Mucosa of stomach (tissue), 1 donor: ENCODE data around the gene TUBA3E.
"Not testable (repeated sequence)": the region's sequence is repeated elsewhere in the genome, so short reads cannot be mapped to it uniquely, and the experiment has no call there.

ENCODE experiments used
- H3K27me3 ChIP-seq: one replicate; pipeline ENCODE4 v1.7.0; 2013; ENCODE audit warnings: mild to moderate bottlenecking, low read length; ENCODE audit not compliant: control insufficient read depth, insufficient read depth
- H3K36me3 ChIP-seq: one replicate; pipeline ENCODE4 v1.7.0; 2013; ENCODE audit warnings: low read length; ENCODE audit not compliant: control insufficient read depth, insufficient read depth
- H3K4me1 ChIP-seq: one replicate; pipeline ENCODE4 v1.7.0; 2013; ENCODE audit warnings: mild to moderate bottlenecking, low read length; ENCODE audit not compliant: control insufficient read depth, insufficient read depth
- H3K4me3 ChIP-seq: one replicate; pipeline ENCODE4 v1.7.0; 2013; ENCODE audit warnings: low read length
- H3K9ac ChIP-seq: one replicate; pipeline ENCODE4 v1.7.0; 2013; ENCODE audit warnings: mild to moderate bottlenecking, low read length, moderate library complexity
- H3K9me3 ChIP-seq: one replicate; pipeline ENCODE4 v1.7.0; 2013; ENCODE audit warnings: mild to moderate bottlenecking, low read length, moderate library complexity; ENCODE audit not compliant: control insufficient read depth
- donor health status: Pancreatic carcinoma.

Gene TUBA3E

DNA sequence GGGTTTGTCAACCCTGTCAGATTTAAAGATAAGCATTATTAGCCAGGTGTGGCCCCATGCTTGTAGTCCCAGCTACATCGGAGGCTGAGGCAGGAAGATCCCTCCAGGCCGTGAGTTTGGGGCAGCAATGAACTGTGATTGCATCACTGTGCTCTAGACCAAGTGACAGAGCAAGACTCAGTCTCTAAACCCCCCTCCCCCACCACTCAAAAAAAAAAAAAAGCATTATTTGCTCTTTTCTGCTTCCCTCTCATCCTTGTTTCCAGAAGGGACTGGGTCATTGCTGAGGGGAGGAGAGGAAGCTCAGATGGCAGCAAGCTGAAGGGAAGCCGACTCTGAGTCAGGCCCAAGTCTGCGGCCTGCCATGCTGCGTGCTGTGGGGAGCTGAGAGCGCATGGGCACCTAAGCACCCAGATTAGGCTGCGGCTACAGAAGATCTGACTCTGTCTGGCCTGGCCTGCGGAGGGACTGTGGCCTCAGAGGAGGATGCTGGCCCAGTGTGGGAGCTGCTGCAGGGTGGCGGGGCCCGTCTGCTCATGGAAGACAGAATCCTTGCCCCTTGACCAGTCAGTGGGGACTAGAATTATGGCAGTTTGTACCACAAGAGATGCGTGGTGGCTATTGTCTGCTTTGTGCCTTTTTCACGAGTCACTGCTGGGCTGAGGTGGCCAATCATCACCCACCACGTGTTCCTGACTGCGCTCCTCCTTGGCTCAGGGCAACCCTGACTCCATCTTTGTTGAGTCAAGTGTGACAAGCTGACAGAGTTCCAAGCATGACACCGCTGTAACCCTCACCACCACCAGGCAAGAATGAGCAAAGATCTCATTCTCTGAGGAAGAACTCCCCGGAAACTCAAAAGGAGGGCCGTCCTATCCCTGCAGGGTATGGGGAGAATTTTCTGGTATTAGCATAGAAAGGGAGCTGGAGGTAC lies 10.1 kb downstream of the TUBA3E start:
- not testable (repeated sequence) for H3K27me3 ChIP-seq, H3K36me3 ChIP-seq, H3K9ac ChIP-seq, H3K4me3 ChIP-seq, H3K9me3 ChIP-seq
- peaks cover 12% of the 10 kb centered on the region for H3K4me1 ChIP-seq

DNA sequence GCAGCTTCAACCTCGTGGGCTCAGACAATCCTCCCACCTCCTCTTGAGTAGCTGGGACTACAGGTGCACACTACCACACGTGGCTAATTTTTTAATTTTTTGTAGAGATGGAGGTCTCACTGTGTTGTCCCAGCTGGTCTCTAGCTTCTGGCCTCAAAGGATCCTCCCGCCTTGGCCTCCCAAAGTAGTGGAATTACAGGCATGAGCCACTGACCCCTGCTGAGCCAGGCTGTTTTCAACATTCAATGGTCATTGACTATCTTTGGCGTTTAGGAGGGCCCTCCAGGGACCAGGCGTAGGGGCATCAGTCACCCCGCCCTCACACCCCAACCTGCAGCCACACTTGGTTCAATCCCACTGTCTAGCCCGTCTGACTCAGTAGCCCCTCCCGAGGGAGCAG lies 11.0 kb downstream of the TUBA3E start:
- H3K36me3 ChIP-seq, result no peaks in the 10 kb centered on the region

DNA sequence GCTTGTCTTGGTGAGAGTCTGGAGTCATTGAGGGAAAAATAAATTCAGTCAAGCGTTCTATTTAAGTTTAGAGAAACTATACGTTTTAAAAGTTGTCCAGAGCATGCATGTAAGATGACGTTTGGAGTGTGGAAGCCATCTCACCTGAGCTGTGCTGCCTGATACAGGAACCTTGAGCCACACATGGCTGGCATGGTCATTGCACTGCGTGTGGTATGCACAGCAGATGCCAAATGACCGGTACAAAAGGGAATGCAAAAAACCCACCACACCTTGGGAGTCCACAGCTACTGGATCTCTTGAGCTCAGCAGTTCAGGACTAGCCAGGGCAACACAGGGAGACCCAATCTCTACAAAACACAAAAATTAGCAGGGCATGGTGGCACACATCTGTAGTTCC lies 11.8 kb downstream of the TUBA3E start:
- no peak overlapping the region for H3K9ac ChIP-seq
- no peaks in the 10 kb centered on the region for H3K9me3 ChIP-seq
- H3K27me3 ChIP-seq, result no peaks in the 10 kb centered on the region
- H3K4me3 ChIP-seq, result no peak overlapping the region
- no peaks in the 10 kb centered on the region for H3K36me3 ChIP-seq
- H3K4me1 ChIP-seq, result peaks cover 12% of the 10 kb centered on the region

More for the DNA sequence above, 11.0 kb downstream of the TUBA3E start:
- Histone ChIP-seq H3K4me3 (no peak overlapping the region), H3K9me3 (no peaks in the 10 kb centered on the region), H3K9ac (no peak overlapping the region), H3K27me3 (no peaks in the 10 kb centered on the region), H3K4me1 (peaks cover 12% of the 10 kb centered on the region)

DNA sequence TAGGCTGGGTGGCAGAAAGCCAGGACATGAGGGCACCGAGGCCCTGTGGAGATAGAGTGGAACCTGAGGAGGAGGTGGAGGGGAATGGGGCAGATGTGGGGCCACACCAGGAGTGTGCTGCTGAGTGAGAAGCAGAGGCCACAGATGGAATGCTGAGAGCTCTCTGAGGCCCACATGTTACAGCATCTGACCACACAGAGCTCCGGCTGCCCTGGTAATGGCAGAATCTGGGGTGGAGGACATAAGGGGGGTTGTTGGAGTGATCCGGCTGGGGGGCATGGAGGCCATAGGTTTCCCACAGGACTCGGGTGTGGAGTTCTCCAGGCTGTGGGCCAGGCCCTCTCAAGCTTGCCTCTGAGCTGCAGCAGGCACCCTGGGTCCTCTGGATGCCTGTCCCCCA lies 12.3 kb downstream of the TUBA3E start:
- Histone ChIP-seq H3K4me1 (peaks cover 12% of the 10 kb centered on the region), H3K9me3 (no peaks in the 10 kb centered on the region), H3K4me3 (no peak overlapping the region), H3K36me3 (no peaks in the 10 kb centered on the region), H3K27me3 (no peaks in the 10 kb centered on the region), H3K9ac (no peak overlapping the region)

DNA sequence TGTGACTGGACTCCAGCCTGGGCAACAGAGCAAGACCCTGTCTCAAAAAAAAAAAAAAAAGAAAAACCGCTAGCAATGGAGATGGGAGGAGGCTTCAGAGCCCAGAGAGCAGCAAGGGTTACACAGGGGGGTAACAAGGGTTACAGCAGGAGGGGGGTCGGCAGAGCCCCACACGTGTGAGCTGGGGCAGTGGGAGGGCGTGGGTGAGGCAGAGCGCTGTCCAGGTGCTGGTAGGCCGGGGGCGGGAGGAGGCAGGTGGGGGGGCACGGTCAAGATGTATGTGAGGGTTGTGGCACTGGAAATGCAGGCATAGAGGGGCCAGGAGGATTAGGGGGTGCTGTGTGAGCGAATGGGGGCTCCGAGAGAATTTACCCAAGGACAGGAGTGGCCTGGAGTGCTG lies 12.8 kb downstream of the TUBA3E start:
- Histone ChIP-seq H3K9ac (no peak overlapping the region), H3K4me3 (no peak overlapping the region), H3K9me3 (no peaks in the 10 kb centered on the region), H3K4me1 (peaks cover 15% of the 10 kb centered on the region), H3K36me3 (no peaks in the 10 kb centered on the region), H3K27me3 (no peaks in the 10 kb centered on the region)

DNA sequence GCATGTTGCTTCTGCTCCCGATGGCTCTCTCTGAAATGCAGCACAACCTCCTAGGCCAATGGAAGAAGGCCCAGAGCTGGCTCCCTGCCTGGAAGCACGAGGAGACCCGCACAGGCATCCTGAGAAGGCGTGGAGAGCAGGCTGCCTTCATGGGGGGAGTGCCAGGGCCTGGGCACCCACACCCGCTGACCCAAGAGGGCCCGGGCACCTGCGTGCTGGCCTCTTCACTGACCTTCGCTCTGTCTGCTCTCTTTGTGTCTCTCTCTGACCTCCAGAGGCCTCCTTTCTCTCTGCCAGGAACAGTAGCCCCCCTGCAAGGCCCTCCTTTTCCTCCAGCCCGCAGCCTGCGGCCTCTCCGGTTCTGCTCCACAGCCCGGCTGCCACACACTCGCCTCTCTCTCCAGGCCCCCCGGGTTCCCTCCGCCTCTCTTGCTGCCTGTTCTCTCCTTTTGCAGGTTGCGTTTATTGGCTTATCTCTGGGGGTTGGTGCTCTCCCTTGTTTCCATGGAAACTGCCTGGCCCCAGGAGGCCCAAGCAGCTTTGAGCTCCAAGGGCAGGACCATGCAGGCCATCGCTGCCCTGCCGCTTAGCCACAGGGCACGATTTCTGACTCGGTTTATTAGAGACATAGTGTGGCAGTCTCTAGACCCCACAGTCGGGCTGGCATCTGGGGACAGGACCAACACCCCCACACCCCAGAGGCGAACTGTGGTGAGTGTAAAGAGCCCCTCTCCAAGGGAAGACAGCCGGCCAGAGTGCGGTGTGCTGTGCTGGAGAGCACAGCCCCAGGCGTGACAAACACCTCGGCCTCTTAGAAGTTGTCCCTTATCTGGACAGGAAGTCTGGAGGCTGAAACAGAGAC lies 14.5 kb downstream of the TUBA3E start:
- peak overlapping the region; percentile 18 for H3K9ac ChIP-seq
- no peaks in the 10 kb centered on the region for H3K27me3 ChIP-seq
- H3K36me3 ChIP-seq, result no peaks in the 10 kb centered on the region
- H3K4me3 ChIP-seq, result no peak overlapping the region
- H3K9me3 ChIP-seq, result no peaks in the 10 kb centered on the region
- H3K4me1 ChIP-seq, result peaks cover 18% of the 10 kb centered on the region

DNA sequence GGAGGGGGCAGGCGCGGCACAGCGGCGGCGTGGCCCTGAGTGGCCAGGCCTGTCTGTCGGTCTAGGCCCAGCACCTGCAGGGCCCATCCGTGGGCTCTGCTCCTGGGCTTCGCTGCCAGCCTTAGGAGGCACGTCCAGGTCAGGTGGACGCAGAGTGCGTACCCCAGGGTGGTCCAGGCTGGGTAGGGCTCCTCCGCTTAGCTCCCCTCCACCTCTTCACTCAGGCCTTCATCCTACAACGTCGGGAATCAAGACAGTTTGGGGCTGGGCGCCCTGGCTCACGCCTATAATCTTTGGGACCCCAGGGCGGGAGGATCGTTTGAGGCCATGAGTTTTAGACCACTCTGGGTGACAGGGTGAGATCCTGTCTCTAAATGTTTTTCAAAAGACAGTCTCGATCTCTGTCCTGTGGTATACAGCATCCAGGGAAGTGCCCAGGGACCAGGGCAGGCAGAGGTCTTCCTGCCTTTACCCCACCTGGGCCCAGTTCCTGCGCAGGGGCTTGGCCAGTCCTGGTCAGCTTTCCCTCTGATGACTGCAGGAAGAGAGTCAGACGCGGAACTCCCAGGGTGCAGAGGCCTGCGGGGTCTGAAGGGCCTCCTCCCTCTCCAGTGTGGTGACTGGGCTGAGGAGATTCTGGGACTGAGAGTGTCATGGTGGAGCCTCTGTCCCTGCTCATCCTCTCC lies 15.3 kb downstream of the TUBA3E start:
- Histone ChIP-seq H3K9ac (peak overlapping the region; percentile 18), H3K4me1 (peaks cover 18% of the 10 kb centered on the region)
- not testable (repeated sequence) for H3K36me3 ChIP-seq, H3K27me3 ChIP-seq, H3K9me3 ChIP-seq, H3K4me3 ChIP-seq

DNA sequence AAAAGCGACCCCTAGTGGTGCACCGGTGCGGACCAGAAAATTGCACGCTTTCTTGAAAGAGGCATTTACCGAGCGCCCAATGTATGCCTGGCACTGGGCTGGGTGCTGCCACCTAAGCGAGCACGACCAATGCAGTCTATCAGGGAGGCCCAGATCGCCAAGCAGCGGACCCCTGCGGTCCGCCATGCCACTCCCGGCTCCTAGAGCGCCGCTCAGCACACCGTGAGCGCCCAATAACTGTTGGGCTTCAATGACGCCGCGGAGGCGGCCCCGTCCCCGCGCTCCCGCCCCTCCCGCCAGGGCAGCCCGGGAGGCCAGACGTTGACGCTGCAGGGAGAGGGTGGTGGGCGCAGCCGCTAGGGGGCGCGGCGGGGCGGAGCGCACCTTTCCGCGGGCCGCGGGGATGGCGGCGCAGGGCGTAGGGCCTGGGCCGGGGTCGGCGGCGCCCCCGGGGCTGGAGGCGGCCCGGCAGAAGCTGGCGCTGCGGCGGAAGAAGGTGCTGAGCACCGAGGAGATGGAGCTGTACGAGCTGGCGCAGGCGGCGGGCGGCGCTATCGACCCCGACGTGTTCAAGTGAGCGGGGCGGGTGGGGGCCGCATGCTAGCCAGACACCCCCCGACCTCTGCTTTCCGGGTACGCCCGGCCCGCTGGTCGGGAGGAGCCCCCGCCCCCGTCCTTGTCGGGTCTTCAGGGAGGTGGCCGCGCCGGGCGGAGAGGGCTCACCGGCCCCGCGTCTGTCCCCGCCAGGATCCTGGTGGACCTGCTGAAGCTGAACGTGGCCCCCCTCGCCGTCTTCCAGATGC lies 16.2 kb downstream of the TUBA3E start, which contains the start of gene MZT2B:
TSS of gene MZT2B (plus strand) at position 383 of the 803 bp plus-strand sequence. CDS start at position 404, 21 bp downstream.
- Histone ChIP-seq H3K4me1 (peaks cover 18% of the 10 kb centered on the region), H3K9ac (peak within 1 kb of the TSS; percentile 65), H3K4me3 (peak within 1 kb of the TSS; percentile 71)
- H3K27me3 ChIP-seq, H3K36me3 ChIP-seq, H3K9me3 ChIP-seq: not testable (repeated sequence)

DNA sequence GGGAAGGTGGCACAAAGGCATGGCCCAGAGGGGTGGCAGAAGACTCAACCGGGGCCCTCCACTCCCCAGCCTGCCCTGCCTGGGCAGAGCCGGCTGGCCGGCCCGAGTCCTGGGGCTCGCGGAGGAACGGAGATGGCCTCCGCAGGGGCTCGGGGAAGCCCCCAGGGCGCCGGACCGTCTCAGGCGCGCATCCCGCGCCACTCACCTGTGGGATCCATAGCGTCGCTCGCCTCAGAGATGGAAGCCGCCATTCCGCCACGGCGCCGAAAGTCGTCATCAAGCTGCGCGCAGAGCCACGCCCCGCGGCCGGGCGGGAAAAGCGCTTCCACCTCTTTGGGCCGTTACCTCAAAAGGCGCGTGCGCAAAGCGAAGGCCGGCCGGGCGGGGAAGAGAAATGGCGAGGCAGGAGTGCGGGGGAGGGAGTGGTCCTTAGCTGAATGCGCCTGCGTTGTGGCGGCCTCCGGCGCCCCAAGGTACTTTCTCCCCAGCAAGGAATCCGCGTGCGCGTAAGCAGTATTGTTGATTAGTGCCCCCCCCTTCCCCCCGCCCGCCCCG lies 16.8 kb downstream of the TUBA3E start, which contains the start of gene SMPD4:
TSS of gene SMPD4 (minus strand) at position 278 of the 555 bp plus-strand sequence. CDS start 5,010 bp downstream, outside the sequence.
- Histone ChIP-seq H3K27me3 (no peaks in the 10 kb centered on the region), H3K4me3 (peak within 1 kb of the TSS; percentile 71), H3K4me1 (peaks cover 18% of the 10 kb centered on the region), H3K9me3 (no peaks in the 10 kb centered on the region), H3K36me3 (no peaks in the 10 kb centered on the region), H3K9ac (peak within 1 kb of the TSS; percentile 65)

DNA sequence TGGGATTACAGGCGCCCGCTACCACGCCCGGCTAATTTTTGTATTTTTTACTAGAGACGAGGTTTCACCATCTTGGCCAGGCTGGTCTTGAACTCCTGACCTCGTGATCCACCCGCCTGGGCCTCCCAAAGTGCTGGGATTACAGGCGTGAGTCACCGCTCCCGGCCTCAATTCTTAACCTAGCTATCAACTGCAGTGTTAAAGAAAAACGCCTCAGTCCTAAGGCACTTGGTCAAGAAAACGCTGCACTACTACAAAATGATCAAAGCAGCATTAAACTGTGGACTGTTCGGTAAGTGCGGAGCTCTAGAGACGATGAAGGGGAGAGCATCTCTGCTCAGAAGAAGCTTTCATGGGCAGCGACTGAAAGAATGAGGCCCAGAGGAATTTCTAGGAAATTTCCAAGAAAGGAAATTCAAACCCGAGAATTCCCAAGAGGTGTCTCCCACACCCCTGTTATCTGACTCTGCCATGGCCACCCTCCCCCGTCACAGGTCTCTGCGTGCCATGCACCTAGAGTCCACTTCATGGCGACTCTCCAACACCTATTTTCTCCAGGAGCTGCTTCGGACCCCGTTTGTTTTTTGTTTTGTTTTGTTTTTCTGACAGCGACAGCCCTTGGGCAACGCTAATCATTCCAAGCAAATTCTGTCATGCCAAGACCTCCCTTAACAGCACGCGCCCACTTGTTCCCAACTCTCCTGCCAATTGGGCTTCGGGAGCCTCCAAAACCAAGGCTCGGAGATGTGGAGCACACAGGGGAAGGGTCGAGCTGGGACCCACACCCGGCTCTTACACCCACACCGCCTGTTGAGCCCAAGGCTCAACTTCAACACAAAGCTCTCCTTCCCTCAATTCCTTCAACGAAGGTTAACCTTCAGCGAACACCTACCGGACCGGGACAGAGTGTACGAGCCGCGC lies 17.6 kb downstream of the TUBA3E start:
- peak overlapping the region; percentile 57 for H3K9ac ChIP-seq
- H3K9me3 ChIP-seq, H3K27me3 ChIP-seq, H3K36me3 ChIP-seq: not testable (repeated sequence)
- H3K4me3 ChIP-seq, result peak overlapping the region; percentile 70
- peaks cover 18% of the 10 kb centered on the region for H3K4me1 ChIP-seq
